NCI-H524 (cell line): ENCODE results near the gene LYPLA2.
"Not testable (repeated sequence)": the region's sequence is repeated elsewhere in the genome, so short reads cannot be mapped to it uniquely, and the experiment has no call there.

Experiments used
- DNase-seq, 2 experiments: peaks; one replicate each; lab custom pipeline; 2025; lab: John Stamatoyannopoulos, UW

Gene LYPLA2

GRCh38 chr1:23801338-23801748 lies 10.4 kb downstream of the LYPLA2 start:
- DNase-seq = no peak

GRCh38 chr1:23801876-23802275 lies 10.9 kb downstream of the LYPLA2 start:
- no peak for DNase-seq

- DNase-seq = not testable (repeated sequence)
These were observed 11.9 kb downstream of the LYPLA2 start for GRCh38 chr1:23802809-23803342.

GRCh38 chr1:23803674-23804073 lies 12.7 kb downstream of the LYPLA2 start:
- no peak for DNase-seq

GRCh38 chr1:23804183-23804835 lies 13.4 kb downstream of the LYPLA2 start:
- DNase-seq = no peak

GRCh38 chr1:23805025-23805424 lies 14.1 kb downstream of the LYPLA2 start:
- no peak for DNase-seq

GRCh38 chr1:23806280-23806679 lies 15.3 kb downstream of the LYPLA2 start:
- no peak for DNase-seq

GRCh38 chr1:23807453-23807852 lies 16.5 kb downstream of the LYPLA2 start:
- DNase-seq = no peak

- DNase-seq = peak in 1 of 2 experiments; percentile 53
These were observed 18.8 kb downstream of the LYPLA2 start for GRCh38 chr1:23809751-23810171.

- no peak for DNase-seq
These were observed 20.0 kb downstream of the LYPLA2 start for GRCh38 chr1:23810818-23811540.

GRCh38 chr1:23814016-23814415 lies 23.1 kb downstream of the LYPLA2 start:
- no peak for DNase-seq

GRCh38 chr1:23816361-23816760 lies 25.4 kb downstream of the LYPLA2 start:
- no peak for DNase-seq

- DNase-seq = peak in 1 of 2 experiments; percentile 16
These were observed 26.0 kb downstream of the LYPLA2 start for GRCh38 chr1:23816906-23817305.

GRCh38 chr1:23817633-23818032 lies 26.7 kb downstream of the LYPLA2 start:
- DNase-seq = no peak

GRCh38 chr1:23823767-23824166 lies 32.8 kb downstream of the LYPLA2 start:
- no peak for DNase-seq

GRCh38 chr1:23824711-23825075 lies 33.7 kb downstream of the LYPLA2 start:
- no peak for DNase-seq

- peak; percentile 53 to 81 for DNase-seq
These were observed 34.3 kb downstream of the LYPLA2 start, which contains the start of gene HMGCL for GRCh38 chr1:23825076-23825761. Gene HMGCL (minus strand): TSS chr1:23825429. CDS start chr1:23825415, 14 bp downstream.

- peak in 1 of 2 experiments; percentile 2 for DNase-seq
These were observed 35.0 kb downstream of the LYPLA2 start for GRCh38 chr1:23825762-23826522.

- DNase-seq = not testable (repeated sequence)
These were observed 35.6 kb downstream of the LYPLA2 start for GRCh38 chr1:23826590-23826989.

GRCh38 chr1:23827717-23828116 lies 36.8 kb downstream of the LYPLA2 start:
- DNase-seq = no peak

- DNase-seq = not testable (repeated sequence)
These were observed 43.2 kb downstream of the LYPLA2 start for GRCh38 chr1:23834156-23834555.

GRCh38 chr1:23836037-23836436 lies 45.1 kb downstream of the LYPLA2 start:
- no peak for DNase-seq
